ENCODE results near the gene OPCML. TPM values are rescaled to one million over a fixed set of nuclear protein-coding genes. Genes with fewer than 3 reads are reported as not detected.

OPCML gene
- polyA plus RNA-seq, 1 donor from 2014 or later = not detected

GRCh38 chr11:133021553-133021952 is 510.7 kb downstream of the OPCML start:
- Mint-ChIP-seq H3K4me1 (no peaks in the 10 kb centered on the region), H3K36me3 (no peaks in the 10 kb centered on the region)

GRCh38 chr11:133020372-133020714 is 512.0 kb downstream of the OPCML start:
- Mint-ChIP-seq H3K27ac (no peak overlapping the region), H3K9me3 (peaks cover 2 to 11% (median 2%) of the 10 kb centered on the region in 3 donors), H3K27me3 (peaks cover 1% of the 10 kb centered on the region), H3K4me3 (no peak overlapping the region), H3K36me3 (no peaks in the 10 kb centered on the region), H3K4me1 (no peaks in the 10 kb centered on the region)

More at GRCh38 chr11:133021553-133021952, 510.7 kb downstream of the OPCML start:
- Mint-ChIP-seq H3K27ac (no peak overlapping the region), H3K4me3 (no peak overlapping the region), H3K27me3 (peaks cover 1% of the 10 kb centered on the region), H3K9me3 (peaks cover 2 to 8% (median 5%) of the 10 kb centered on the region in 3 donors)

- no peak overlapping the region for H3K4me3 Mint-ChIP-seq
- peaks cover 2 to 15% (median 2%) of the 10 kb centered on the region in 3 donors for H3K9me3 Mint-ChIP-seq
- no peaks in the 10 kb centered on the region for H3K4me1 Mint-ChIP-seq
- peaks cover 1% of the 10 kb centered on the region for H3K27me3 Mint-ChIP-seq
- no peaks in the 10 kb centered on the region for H3K36me3 Mint-ChIP-seq
- no peak overlapping the region for H3K27ac Mint-ChIP-seq
Observed at GRCh38 chr11:133019545-133020371, 512.5 kb downstream of the OPCML start.

GRCh38 chr11:133015457-133015856 is 516.8 kb downstream of the OPCML start:
- H3K36me3 Mint-ChIP-seq = no peaks in the 10 kb centered on the region
- no peak overlapping the region for H3K27ac Mint-ChIP-seq
- H3K9me3 Mint-ChIP-seq = peaks cover 2 to 8% (median 3%) of the 10 kb centered on the region in 3 donors
- H3K4me3 Mint-ChIP-seq = no peak overlapping the region
- no peaks in the 10 kb centered on the region for H3K4me1 Mint-ChIP-seq
- peaks cover 1% of the 10 kb centered on the region for H3K27me3 Mint-ChIP-seq

GRCh38 chr11:133014337-133014736 is 518.0 kb downstream of the OPCML start:
- Mint-ChIP-seq H3K9me3 (peaks cover 2 to 8% (median 3%) of the 10 kb centered on the region in 3 donors), H3K27me3 (peaks cover 1% of the 10 kb centered on the region), H3K36me3 (no peaks in the 10 kb centered on the region), H3K27ac (no peak overlapping the region), H3K4me3 (no peak overlapping the region), H3K4me1 (no peaks in the 10 kb centered on the region)

GRCh38 chr11:133012803-133013202 is 519.5 kb downstream of the OPCML start:
- Mint-ChIP-seq H3K4me3 (no peak overlapping the region), H3K4me1 (no peaks in the 10 kb centered on the region), H3K27ac (no peak overlapping the region), H3K36me3 (no peaks in the 10 kb centered on the region), H3K27me3 (no peaks in the 10 kb centered on the region), H3K9me3 (peaks cover 0 to 8% (median 1%) of the 10 kb centered on the region in 3 donors)

GRCh38 chr11:133011604-133012003 is 520.7 kb downstream of the OPCML start:
- no peaks in the 10 kb centered on the region for H3K4me1 Mint-ChIP-seq
- H3K27ac Mint-ChIP-seq = no peak overlapping the region
- H3K27me3 Mint-ChIP-seq = no peaks in the 10 kb centered on the region
- no peaks in the 10 kb centered on the region for H3K36me3 Mint-ChIP-seq
- H3K9me3 Mint-ChIP-seq = peaks cover 0 to 8% (median 1%) of the 10 kb centered on the region in 3 donors
- no peak overlapping the region for H3K4me3 Mint-ChIP-seq

GRCh38 chr11:133007027-133007584 is 525.2 kb downstream of the OPCML start:
- Mint-ChIP-seq H3K9me3 (peaks cover 2 to 3% (median 3%) of the 10 kb centered on the region in 3 donors), H3K27me3 (no peaks in the 10 kb centered on the region), H3K36me3 (no peaks in the 10 kb centered on the region), H3K4me1 (peaks cover 0 to 2% (median 0%) of the 10 kb centered on the region in 3 donors), H3K27ac (no peak overlapping the region), H3K4me3 (peak overlapping the region in 1 of 4 donors; percentile 3)

- Mint-ChIP-seq H3K36me3 (no peaks in the 10 kb centered on the region), H3K27ac (no peak overlapping the region), H3K4me1 (peaks cover 0 to 2% (median 0%) of the 10 kb centered on the region in 3 donors), H3K4me3 (no peak overlapping the region), H3K27me3 (no peaks in the 10 kb centered on the region), H3K9me3 (peaks cover 3 to 5% (median 3%) of the 10 kb centered on the region in 3 donors)
Observed at GRCh38 chr11:133004369-133004768, 527.9 kb downstream of the OPCML start.

GRCh38 chr11:132999516-132999915 is 532.8 kb downstream of the OPCML start:
- Mint-ChIP-seq H3K4me3 (no peak overlapping the region), H3K36me3 (no peaks in the 10 kb centered on the region), H3K9me3 (peaks cover 3 to 7% (median 5%) of the 10 kb centered on the region in 3 donors), H3K4me1 (peaks cover 0 to 2% (median 0%) of the 10 kb centered on the region in 3 donors), H3K27me3 (no peaks in the 10 kb centered on the region), H3K27ac (no peak overlapping the region)

GRCh38 chr11:132999031-132999430 is 533.3 kb downstream of the OPCML start:
- H3K4me3 Mint-ChIP-seq = no peak overlapping the region
- H3K36me3 Mint-ChIP-seq = no peaks in the 10 kb centered on the region
- no peaks in the 10 kb centered on the region for H3K27me3 Mint-ChIP-seq
- peaks cover 3 to 7% (median 5%) of the 10 kb centered on the region in 3 donors for H3K9me3 Mint-ChIP-seq
- peaks cover 0 to 2% (median 0%) of the 10 kb centered on the region in 3 donors for H3K4me1 Mint-ChIP-seq
- H3K27ac Mint-ChIP-seq = no peak overlapping the region

- Mint-ChIP-seq H3K27me3 (no peaks in the 10 kb centered on the region), H3K9me3 (peaks cover 2 to 7% (median 3%) of the 10 kb centered on the region in 3 donors), H3K36me3 (no peaks in the 10 kb centered on the region), H3K27ac (no peak overlapping the region), H3K4me1 (no peaks in the 10 kb centered on the region), H3K4me3 (no peak overlapping the region)
Observed at GRCh38 chr11:132997396-132997795, 534.9 kb downstream of the OPCML start.

- Mint-ChIP-seq H3K4me3 (no peak overlapping the region), H3K4me1 (no peaks in the 10 kb centered on the region), H3K27me3 (no peaks in the 10 kb centered on the region), H3K27ac (no peak overlapping the region), H3K9me3 (peaks cover 0 to 6% (median 4%) of the 10 kb centered on the region in 3 donors), H3K36me3 (no peaks in the 10 kb centered on the region)
Observed at GRCh38 chr11:132994966-132995365, 537.3 kb downstream of the OPCML start.

GRCh38 chr11:132993991-132994502 is 538.3 kb downstream of the OPCML start:
- Mint-ChIP-seq H3K4me1 (no peaks in the 10 kb centered on the region), H3K9me3 (peaks cover 0 to 6% (median 4%) of the 10 kb centered on the region in 3 donors), H3K36me3 (no peaks in the 10 kb centered on the region), H3K27me3 (no peaks in the 10 kb centered on the region), H3K27ac (no peak overlapping the region), H3K4me3 (no peak overlapping the region)

GRCh38 chr11:132992838-132993631 is 539.3 kb downstream of the OPCML start:
- H3K36me3 Mint-ChIP-seq = no peaks in the 10 kb centered on the region
- H3K27me3 Mint-ChIP-seq = no peaks in the 10 kb centered on the region
- H3K9me3 Mint-ChIP-seq = peaks cover 0 to 8% (median 6%) of the 10 kb centered on the region in 3 donors
- H3K27ac Mint-ChIP-seq = no peak overlapping the region
- no peak overlapping the region for H3K4me3 Mint-ChIP-seq
- no peaks in the 10 kb centered on the region for H3K4me1 Mint-ChIP-seq
